GM19023 (cell line): ENCODE results near the gene THEM5.

Experiments used
- ATAC-seq: cut with Tn5 transposase; IDR thresholded peaks from one replicate; pipeline ENCODE4 v1.9.1; 2021; ENCODE audit warnings: mild to moderate bottlenecking, moderate library complexity; ENCODE audit not compliant: unreplicated experiment

THEM5 gene

DNA sequence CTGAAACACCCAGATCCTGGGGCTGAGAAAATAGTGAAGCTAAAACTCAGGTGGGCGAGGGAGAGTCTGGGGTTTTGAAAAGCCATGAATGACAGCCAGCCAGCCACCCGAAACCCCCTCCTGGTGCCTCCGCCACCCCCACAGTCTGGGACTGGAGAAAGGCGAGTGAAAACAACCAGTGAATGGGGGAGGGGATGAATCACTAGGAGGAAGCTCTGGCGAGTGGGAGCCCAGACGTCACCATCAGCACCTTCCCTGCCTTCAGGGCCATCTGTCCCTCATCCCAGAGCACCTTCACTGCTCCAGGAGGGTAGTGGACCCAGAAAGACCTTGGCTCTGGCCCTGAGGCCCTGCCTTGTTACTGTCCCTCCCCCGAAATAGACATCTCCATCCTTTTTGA is 31.1 kb downstream of the THEM5 start:
- ATAC-seq = no peak

DNA sequence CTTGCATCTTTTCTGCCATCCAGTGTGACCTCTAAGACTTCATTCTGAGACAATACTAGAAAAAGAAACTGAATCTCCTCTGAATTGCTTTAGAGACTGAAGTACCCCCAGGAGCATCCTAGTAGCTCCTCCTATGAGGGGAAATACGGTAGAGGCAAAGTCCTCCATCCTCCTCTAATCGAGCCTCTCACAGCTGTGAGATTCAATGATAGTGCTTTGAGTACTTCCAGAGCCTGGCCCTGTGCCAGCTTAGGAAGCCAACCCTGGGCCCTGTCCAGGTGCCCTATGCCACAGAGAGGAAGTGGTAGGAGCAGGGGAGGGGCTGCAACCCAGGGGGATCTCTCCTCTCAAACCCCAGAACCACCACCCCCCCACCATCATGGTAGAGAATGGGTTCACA is 32.6 kb downstream of the THEM5 start:
- no peak for ATAC-seq

DNA sequence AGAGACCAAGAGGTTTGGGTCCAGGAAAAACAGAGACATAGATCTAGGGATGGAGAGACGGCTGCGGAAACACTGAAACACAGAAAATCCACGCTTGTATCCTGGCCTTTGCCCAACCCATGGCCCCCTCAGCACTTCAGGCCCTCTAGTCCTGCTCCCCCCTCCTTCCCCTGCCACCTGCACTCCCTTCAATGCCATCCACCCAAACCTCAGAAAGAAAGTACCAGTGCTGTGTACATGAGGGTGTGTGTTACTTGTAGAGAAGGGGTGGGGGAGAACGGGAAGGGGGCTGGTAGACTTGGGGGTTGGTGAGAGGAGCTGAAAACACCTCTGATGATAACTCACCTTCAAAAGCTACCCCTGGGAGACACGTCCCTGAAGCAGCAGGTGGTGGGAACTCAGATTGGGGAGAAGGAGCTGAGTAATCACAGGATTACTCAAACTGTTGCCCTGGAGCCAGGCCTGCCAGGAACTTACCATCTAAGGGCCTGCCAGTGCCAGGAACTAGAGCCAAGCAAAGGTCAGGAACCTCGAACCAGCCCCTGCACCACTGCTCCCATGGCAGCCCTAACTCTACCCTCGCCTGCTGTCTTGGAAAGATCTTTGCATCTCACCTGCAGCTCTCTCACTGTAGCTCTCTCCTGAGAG is 33.4 kb downstream of the THEM5 start:
- ATAC-seq = no peak

DNA sequence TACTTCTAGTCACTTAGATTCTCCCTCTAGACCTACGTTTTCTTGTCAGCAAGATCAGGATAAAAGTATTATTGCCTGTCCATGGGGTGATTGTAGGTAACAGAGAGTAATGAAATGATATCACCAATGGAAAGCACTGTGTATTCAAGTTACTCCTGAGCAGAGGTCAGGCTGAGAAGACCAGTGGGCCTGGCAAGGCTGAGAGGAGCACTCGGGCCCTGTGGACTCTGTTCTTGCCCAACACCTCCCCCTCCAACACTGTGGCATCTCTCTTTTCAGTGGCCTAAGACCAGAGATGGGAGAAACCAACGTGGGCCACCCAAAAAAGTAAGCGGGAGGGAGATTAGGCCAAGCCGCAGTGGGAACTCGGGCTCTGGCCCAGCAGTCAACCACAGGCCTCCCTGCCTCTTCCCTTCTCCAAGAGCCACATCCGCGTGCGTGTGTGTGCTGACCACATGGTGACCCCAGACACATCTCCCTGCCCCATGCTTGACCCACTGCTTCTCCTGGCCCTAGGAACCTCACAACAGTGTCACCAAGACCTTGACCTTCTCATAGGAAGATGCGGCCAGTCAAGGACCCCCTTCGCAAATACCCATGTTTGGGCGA is 34.2 kb downstream of the THEM5 start:
- no peak for ATAC-seq

DNA sequence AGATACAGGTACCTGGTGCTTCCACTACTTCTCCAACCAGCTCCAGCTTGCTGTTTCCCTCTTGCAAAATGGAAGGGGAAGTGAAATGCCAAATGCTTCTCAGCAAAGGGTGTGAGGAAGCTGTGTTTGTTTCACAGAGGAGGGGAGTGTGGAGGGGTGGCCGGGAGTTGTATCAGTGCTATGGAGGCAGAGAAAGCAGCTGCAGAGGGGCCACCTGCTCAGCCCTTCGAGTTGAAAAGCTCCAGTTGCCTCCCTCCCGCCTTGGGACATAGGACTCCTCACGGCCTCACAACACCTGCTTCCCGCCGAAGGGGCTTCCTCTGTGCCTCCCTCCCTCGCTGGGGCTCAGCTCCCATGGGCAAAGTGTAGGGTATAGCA is 36.2 kb downstream of the THEM5 start:
- ATAC-seq = no peak

DNA sequence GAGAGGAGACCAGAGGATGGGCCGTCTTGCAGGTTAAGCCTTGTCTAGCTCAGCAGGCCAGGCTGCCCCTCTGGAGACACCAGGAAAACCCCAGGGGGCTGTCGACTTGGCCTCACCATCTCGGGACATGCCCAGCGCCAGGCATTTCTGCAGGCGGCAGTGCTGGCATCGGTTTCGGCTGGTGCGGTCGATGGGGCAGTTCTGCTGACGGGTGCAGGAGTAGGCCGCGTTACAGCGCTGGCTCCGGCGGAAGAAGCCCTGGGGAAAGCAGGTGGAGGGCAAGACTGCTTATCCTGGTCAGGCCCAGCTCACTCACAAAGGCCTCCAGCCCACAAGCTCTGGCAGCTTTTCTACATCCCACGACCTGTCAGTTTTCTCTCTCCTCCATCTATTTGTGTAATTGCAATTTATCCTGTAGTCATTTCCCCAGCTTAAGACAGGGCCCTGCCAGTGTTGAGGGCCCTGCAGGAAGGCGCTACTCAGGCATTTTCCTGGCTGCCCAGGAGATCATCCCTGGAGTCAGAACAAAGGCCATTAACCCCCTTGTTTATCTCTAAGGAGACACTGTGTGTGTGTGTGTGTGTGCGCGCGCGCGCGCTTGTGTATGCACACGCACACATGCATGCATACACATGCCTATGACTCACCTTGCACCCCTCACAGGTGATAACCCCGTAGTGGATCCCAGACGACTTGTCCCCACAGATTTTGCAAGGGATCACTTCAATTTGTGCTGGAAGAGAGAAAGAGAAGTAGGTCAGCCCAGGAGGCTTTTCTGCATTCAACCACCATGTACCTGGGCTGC is 36.8 kb downstream of the THEM5 start:
- ATAC-seq = no peak

DNA sequence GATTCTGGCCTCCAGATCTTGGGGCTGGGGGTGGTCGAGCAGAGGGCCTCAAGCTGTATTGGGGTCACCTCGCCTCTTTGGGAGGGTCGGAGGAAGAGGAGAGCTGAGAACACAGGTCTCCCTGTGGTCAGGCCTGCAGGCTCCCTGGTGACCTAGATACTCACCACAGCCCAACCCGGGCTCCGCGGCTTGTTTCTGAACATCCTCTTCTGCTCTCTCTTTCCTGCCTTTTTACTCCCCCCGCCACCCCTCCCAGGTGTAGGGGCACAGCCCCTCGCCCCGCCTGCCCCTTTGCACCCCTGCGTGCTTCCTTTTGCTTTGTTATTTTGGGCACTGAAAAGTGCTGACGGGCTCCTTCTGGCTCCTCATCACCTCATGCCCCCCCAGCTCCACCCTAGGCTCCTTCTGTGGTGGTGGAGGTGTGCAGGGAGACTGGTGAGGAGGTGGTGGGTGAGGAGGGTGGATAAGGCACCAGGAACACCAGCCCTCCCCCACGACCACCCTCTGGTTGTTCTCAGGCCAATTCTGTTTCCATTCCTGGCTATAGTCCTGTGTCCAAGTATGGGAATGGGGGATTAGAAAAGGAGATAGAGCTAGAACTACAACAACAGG is 37.7 kb downstream of the THEM5 start:
- no peak for ATAC-seq

DNA sequence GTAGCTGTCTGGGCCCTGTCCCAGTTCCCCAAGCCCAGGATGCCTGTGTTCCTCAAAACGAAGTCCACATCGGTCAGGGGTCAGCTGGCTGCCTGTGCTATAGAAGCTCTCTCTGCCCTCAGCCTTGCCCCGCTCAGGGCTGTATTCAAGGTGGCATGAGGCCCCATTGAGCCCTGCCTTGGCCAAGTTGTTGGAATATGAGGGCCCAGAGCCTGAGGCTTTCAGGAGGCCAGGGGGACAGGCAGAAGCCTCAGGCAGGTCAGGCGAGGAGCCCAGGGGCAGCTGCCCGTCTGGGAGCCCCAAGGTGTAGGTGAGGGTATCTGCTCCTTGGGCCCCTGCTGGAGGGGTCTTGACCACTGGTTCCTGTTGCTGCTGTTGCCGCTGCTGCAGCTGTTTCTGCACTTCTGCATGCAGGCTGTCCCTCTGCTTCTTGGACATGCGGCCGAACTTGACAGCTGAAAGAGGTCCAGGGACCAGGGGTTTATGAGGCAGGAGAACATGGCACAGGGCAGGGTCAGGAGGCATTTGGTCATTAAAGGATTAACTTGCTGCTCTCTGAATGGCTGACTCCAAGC is 38.5 kb downstream of the THEM5 start:
- ATAC-seq = no peak

DNA sequence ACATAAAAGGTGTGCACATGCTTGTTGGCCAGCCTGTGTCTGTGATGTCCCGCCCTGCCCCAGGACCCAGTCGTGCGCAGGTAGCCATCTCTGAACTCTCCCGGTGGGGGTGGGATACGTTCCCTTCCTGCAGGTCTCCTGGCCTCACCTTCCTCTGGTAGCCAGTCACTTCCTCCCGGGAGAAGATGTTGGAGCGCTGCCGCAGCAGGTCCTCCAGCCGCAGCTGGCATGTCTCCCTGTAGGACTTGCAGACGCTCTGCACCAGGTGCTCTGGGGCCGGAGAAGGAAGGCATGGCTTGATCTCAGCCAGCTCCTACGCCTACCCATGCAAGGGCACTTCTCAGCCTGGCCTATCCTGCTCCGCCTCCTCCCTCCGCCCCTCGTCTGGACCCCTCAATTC is 39.1 kb downstream of the THEM5 start:
- ATAC-seq = no peak

DNA sequence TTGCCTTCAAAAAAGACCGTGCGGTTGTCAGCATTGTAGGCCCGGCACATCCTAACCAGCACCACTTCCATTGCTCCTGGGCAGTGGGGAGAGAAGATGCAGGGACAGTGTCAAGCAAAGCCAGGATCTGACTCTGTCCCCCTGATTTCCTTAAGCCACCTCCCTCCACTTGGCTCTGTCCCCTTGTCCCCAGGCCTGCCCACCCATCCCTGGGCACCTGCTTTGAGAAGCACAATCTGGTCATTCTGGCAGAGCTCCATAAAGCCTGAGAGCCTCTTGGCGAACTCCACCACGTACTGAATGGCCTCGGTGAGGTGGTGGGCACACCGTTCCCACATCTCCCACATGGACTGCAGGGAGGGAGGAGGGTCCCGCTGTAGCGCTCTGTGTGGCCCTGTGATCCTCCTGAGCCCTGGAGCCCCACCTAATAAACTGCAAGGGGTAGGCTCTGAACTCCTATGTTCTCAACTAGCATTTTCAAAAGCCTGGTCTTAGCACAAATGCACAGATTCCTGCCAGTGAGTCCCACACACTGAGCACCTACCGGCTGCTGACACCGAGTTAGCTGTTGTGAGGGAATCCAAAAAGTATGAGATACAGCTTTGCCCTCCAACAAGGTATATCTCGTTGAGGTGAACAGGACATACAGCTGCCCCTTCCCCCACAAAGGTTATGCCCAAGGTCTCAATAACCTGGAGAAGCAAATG is 40.1 kb downstream of the THEM5 start:
- ATAC-seq = no peak

DNA sequence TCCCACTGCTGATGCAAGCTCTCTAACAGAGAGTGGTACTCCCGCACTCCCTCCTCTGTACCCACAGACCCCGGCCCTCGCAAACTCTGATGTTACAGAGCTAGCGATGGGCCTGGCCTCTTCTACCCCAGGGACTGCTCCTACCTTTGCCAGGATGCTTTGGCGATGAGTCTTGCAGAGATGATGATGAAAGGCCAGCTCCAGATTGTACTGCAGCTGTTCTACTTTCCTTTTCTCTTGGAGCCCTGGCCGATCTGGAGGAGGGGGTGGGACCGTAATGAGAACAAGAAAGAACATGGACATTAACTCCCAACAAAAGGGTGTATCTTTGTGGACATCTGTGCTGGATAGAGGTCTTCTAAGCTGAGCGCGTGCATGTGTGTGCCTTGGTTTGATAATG is 42.3 kb downstream of the THEM5 start:
- no peak for ATAC-seq

DNA sequence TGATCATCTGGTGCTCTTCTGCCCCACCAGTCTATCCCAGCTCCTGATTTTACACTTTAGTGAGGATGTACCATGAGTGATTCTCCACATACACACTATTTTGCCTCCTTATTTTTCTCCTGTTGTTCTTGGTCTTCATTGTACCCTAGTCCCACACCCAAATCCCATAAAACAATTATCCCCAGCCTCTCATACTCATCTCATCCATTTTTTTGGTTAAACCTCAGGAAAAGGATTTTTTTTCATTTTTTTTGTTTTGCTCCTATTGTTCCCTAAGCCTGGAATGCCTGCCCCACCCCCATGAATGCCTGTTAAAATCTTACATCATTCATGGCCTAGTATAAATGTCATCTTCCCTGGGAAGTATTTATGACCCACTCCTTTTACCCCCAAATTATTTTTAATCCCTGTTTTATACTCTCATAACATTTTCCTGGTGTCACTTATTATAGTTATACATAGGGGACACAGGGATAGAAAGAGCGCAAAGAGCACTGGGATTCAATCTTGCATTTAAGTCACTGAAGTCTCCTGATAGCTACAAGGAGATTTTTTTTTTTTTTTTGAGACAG is 43.4 kb downstream of the THEM5 start:
- ATAC-seq = no peak

DNA sequence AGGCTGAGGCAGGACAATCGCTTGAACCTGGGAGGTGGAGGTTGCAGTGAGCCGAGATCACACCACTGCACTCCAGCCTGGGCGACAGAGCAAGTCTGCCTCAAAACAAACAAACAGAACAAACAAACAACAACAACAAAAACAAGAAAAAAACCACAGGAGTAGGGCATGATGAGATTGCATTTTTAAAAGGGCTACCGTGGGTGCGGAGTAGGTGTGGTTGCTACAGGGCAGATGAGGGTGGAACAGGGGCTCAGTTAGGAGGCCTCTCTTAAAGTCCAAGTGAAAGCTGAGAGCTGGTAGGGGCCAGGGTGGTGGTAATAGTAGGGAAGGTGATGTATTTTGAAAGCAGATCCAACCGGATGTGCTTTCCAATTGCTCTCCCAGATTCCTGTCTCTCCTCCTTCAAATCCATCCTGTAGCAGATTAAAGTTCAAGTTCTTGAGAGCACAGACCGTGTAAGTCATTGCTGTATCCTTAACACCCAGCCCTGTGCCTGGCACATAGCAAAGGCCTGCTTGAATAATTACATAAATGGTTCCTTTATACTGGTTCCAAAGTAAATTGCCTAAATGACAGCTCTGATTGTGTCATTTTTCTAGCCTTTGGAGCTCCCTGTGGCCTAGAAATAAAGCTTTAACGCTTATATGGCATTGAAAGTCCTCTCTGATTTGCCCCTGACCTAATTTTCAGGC is 44.1 kb downstream of the THEM5 start:
- ATAC-seq = no peak

DNA sequence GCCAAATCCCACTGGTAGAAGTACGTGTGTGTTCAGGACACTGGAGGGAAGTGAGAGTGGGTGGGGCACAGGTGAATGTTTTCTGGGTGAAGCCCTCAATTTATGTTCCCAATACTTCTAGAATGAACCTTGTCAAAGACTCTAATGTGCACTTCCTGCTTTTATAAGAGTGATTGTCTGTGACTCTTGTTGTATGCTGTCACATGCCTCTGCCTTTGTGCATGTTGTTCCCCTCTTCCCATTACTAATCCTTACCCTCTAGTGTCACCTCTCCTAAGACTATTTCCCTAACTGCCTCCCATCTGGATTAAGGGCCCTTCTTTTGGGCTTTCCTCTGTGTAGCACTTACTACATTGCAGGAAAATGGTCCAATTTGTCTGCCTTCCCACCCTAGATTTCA is 45.7 kb downstream of the THEM5 start:
- no peak for ATAC-seq

DNA sequence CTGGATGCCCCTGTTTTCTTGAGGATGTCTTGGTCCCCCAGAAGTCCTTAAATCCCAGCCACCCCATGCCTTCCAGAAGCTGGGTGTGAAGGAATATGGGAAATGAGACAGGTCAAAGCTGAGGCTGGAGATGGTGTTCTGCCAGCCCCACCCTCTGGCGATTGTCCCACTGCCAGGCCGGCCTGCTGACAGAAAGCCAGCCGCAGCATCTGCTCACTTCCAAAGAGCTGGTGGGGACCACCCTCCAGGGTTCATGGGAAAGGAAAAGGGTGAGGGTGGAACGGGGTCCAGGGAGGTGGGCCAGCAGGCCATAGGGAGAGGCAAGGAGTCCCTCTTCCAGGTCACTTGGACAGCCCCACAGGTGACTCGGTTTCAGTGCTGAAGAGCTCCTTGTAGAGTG is 46.4 kb downstream of the THEM5 start:
- ATAC-seq = no peak

DNA sequence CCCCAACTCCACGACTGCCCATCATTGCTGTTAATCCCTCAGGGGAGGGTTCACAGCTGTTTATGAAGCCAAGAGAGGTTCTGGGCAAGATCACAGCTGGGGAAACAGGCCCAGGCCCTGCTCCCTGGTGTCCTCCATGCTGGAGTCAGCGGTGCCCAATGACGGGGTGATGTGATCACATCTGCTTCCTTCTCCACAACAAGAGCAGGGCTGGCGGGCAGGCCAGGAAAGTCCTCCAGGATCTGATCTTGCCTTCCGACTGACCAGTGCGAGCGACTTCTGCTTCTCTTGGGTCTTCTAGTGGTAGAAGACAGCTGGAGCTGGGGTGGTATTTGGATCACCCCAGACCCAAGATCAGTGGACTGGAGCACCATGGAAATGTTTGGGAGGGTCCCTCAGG is 47.3 kb downstream of the THEM5 start:
- ATAC-seq = no peak

DNA sequence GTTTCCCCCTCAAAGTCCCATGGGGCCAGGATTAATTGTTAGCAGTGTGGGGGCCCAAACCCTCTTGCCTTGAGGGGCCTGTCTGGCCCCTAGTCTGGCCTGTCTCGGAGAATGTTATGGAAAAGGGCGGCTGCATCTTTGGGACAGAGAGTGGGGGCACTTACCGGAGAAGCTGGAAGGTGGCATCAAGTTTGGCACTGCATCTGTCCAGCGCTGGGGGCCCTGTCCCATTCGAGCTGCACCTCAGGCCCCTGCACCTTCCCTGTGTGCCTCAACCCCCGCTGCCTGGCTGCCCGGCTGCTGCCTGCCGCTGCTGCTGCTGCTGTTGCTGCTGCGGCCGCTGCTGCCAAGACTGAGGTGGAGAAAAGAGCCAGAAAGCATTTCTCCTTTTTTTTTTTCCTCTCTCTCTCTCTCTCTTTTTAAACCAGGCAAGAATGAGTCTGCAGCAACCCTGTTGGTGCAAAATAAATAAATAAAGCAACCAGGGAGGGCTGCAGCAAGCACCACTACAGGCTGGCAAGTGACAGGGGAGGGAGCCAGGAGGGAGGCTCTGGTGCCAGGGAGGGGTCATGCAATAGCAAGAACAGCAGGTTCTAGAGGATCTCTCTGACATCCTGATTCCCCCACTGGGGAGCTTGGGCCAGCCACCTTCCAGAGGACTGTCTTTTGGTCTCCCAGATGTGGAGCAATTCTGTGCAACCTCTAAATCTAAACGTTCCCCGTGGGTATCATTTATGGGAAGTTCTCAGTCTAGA is 48.3 kb downstream of the THEM5 start, which contains the start of gene LINGO4:
TSS of gene LINGO4 (minus strand) at position 354 of the 755 bp plus-strand sequence. CDS start 2,715 bp downstream, outside the sequence.
- ATAC-seq = no peak

DNA sequence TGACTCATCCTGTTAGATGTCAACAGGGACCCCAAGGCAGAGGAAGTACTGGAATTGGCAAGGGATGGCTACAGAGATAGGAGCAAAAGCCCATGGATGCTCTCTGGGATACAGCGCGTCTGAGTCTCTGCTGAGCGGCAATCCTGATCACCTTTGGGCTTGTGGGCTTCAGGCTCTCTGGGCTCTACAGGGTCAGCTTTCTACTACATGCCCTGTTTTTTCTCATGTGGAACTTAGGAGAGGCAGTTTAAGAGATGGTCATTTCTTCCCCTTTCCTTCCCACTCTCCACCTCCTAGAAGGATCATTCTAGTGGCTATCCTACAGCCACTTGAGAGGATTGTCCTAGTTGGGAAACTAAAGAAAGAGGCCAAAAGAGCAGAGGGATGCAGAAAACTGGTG is 49.6 kb downstream of the THEM5 start:
- no peak for ATAC-seq

DNA sequence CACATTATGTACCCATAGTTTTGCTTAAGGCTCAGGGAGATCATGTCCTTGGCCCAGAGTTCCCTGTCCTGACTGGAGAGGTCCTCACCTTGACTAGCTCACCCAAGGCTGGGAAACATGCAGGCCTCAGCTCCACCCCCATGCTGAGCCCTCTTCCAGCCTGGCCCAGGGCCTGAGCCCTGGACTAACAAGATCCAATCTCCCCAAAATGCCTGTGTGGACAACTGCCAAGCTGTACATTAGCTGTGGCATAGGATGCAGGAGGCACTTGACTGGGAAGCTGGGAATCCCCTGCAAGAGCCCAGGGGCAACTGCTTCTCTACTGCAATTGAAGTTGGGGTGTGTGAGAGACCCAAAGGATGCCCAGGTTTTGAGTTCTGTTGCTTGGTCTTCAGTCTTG is 50.3 kb downstream of the THEM5 start:
- no peak for ATAC-seq
